Right renal pelvis (tissue), 4 donors: ENCODE data around the gene COQ4. TPM values are rescaled to one million over a fixed set of nuclear protein-coding genes. Genes with fewer than 3 reads are reported as not detected.

Source experiments
- DNase-seq, 4 donors: peaks; one replicate each; pipeline ENCODE4 v3.0.0-alpha.2; 2013; ENCODE audit warnings: low read depth in 4 of 4, low spot score in 3 of 4, missing footprints in 1 of 4
- polyA plus RNA-seq, 4 donors: library from polyadenylated mRNA; unstranded; fragments of 120-200 nt; gene quantifications; one replicate each; pipeline ENCODE4 v1.2.1, GENCODE V29; 2013; ENCODE audit not compliant: insufficient read length in 4 of 4

COQ4 gene
- polyA plus RNA-seq, 4 donors = 54.8 to 70.1 (median 61.4) TPM

DNA sequence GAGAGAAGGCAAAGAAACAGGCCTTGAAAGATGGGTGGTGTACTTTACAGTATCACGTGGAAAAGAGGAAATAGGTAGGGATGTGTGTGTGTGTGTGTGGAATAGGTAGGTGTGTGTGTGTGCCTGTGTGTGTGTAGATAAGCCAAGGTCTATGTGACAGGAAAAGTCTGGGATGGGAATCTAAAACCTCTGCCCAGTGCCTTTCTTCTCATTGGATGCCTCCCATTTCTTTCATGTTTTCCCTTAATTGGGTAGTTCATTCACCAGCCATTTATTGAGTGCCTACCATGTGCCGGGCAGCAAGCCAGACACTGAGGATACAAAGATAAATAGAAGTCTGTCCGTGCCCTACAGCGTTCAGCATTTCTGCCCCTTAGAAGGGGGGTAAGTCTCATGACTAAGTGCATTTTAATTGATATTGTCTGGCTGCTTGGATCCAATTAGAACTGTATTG lies 49.6 kb downstream of the COQ4 start:
- no peak for DNase-seq

DNA sequence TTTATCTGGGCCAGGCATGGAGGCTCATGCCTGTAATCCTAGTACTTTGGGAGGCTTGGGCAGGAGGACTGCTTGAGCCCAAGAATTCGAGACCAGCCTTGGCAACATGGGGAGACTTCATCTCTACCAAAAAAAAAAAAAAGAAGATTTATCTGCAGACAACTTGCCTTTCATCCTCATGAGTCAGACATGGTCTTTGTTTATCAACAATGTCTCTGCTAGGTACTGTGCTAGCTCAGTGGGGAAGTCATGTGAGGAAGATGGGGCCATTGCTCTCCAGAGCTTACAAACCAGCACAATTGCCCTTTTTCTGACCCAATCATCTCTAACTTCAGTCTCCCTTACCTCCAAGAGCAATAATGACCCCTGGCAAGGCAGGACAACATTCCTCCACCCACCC lies 50.1 kb downstream of the COQ4 start:
- DNase-seq = no peak

DNA sequence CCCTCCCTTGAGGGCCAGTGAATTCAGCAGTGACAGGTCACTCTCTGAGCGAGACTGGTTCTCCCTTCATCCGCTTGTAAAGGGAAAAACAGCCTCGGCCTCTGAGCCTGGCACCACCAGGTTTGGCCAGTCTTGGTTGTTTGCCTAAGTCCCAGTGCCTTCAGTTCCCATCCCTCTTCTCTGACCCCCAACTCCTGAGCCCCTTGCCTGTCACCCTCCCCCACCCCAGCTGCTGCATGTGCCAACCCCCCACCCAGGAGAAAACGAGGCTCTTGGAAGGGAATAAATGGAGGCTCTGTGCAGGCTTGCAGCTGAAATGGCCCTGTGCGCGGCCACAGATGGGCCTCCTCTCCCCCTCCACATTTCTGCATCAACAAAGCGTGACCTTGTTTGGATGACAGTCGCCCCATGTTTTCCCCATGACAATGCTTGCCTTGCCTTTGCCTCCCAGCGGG lies 51.6 kb downstream of the COQ4 start:
- DNase-seq = no peak

DNA sequence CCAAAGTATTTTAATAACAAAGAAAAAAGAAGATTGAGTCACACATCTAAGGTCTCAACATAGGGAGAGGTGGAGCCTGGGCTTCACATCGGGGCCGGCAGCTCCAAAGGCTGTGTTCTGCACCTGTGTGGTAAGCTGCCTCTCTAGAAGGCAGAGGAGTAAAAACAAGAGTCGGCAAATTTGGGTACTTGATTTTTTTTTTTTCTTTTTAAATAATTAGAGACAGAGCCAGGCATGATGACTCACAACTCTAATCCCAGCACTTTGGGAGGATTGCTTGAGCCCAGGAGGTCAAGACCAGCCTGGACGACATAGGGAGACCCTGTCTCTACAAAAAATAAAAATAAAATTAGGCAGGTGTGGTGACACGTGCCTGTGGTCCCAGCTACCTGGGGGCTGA lies 53.2 kb downstream of the COQ4 start:
- no peak for DNase-seq

DNA sequence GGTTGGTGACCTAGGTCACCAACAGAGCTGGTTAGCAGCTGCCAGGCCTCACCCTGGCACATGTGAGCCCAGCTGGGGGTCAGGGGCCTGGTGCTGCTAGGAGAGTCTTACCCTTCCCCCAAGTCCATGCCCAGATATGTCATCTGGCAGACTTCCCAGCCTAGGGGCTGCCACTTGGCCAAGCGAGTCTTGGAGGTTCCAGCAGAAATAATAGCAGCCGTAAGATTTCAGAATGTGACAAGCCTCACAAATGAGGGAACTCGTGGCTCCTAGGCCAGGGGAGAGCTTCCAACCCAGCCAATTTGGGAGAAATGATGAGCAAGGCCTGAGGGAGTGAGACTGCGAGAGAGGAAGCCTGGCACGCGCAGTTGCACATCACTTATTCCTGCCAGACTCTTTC lies 59.6 kb downstream of the COQ4 start:
- DNase-seq = no peak

DNA sequence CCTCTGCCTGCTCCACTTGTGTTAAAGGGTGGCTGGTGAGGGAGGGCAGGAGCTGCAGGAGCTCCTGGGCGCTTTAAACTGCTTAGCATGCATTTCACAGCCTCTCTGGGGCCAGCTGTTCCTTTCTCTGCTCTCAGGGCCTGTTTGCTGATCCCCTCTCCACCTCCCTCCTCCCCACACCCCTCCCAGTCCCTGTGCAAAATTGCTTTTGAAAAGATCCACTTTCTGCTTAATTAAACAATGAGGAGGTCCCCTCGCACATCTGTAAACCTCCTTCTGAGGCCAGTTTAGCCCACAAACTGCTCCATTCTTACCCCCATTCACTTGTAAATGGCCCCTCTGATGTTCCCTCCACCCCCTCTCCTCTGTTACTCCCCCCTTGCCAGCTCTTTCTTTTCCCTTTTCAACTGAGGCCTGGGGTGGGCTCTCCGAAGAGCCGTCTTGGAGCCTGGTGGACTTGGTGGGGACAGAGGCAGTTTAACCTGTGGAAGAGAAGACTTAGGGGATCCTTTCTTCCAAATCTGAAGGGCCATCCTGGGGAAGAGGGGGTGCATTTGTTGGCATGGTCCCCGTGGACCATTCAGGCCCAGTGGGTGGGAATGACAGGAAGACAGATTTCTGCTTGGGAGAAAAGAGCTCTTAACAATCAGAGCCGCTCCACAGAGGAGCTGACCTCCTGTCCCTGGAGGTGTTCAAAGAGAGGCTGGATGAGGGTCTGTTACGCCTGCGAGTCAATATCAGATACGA lies 60.5 kb downstream of the COQ4 start:
- DNase-seq = no peak

Other genes with a start within 250 kb of the COQ4 start
- 10 to 100 TPM; 40.7 to 66.7 (median 44.3) TPM for gene PTGES2, start 195.1 kb upstream of the COQ4 start, polyA plus RNA-seq
- 1 to 10 TPM in 2 of 4 donors, under 1 TPM in 2; 0.43 to 1.9 (median 0.89) TPM for gene LCN2, start 173.4 kb upstream of the COQ4 start, polyA plus RNA-seq
- 10 to 100 TPM; 42.3 to 62.6 (median 45.8) TPM for gene BBLN, start 162.6 kb upstream of the COQ4 start, polyA plus RNA-seq
- gene CIZ1, start 131.3 kb upstream of the COQ4 start, polyA plus RNA-seq = 100 to 1,000 TPM; 112 to 126 (median 114) TPM
- 100 to 1,000 TPM in 1 of 4 donors, 10 to 100 TPM in 3; 79.9 to 107 (median 89.6) TPM for gene DNM1, start 119.5 kb upstream of the COQ4 start, polyA plus RNA-seq
- gene GOLGA2, start 46.8 kb upstream of the COQ4 start, polyA plus RNA-seq = 10 to 100 TPM; 77.0 to 86.5 (median 78.7) TPM
- 10 to 100 TPM; 26.8 to 37.5 (median 29.9) TPM for gene SWI5, start 46.6 kb upstream of the COQ4 start, polyA plus RNA-seq
- gene TRUB2, start 392 bp upstream of the COQ4 start, polyA plus RNA-seq = 10 to 100 TPM; 38.9 to 42.9 (median 41.5) TPM
- 10 to 100 TPM; 17.3 to 24.0 (median 18.2) TPM for gene SLC27A4, start 17.7 kb downstream of the COQ4 start, polyA plus RNA-seq
- 10 to 100 TPM; 52.0 to 65.8 (median 58.0) TPM for gene URM1, start 48.5 kb downstream of the COQ4 start, polyA plus RNA-seq
- 10 to 100 TPM; 37.9 to 50.5 (median 40.8) TPM for gene CERCAM, start 98.0 kb downstream of the COQ4 start, polyA plus RNA-seq
- gene ODF2, start 133.2 kb downstream of the COQ4 start, polyA plus RNA-seq = 10 to 100 TPM; 39.9 to 46.6 (median 41.6) TPM
- gene GLE1, start 181.9 kb downstream of the COQ4 start, polyA plus RNA-seq = 10 to 100 TPM; 28.0 to 31.5 (median 30.4) TPM
- 100 to 1,000 TPM; 301 to 363 (median 329) TPM for gene SPTAN1, start 229.7 kb downstream of the COQ4 start, polyA plus RNA-seq